Ovary (tissue), 9 donors: ENCODE data around the gene DNAAF2. TPM values are rescaled to one million over a fixed set of nuclear protein-coding genes. Genes with fewer than 3 reads are reported as not detected.

Source experiments
- DNase-seq, 5 donors: peaks; one replicate each; pipeline ENCODE4 v3.0.0-alpha.2; 2019 to 2020
- H3K27ac ChIP-seq, 2 donors: fragments of 200-600 bp; one replicate each; pipeline versions ENCODE4 v1.5.1 to v1.8.0; 2019 to 2022
- H3K27me3 ChIP-seq: fragments of 200-600 bp; one replicate; pipeline ENCODE4 v1.8.0; 2022
- H3K36me3 ChIP-seq: fragments of 200-600 bp; sonication (generic); one replicate; pipeline ENCODE4 v1.5.1; 2019
- H3K4me1 ChIP-seq: one replicate; pipeline ENCODE4 v1.8.1; 2013; ENCODE audit warnings: mild to moderate bottlenecking, moderate library complexity; ENCODE audit not compliant: insufficient read depth
- H3K4me3 ChIP-seq: fragments of 200-600 bp; sonication (generic); one replicate; pipeline ENCODE4 v1.5.1; 2017
- H3K9me3 ChIP-seq, 2 donors: fragments of 200-600 bp in 1 of 2; sonication (generic) in 1 of 2; one replicate each; pipeline versions ENCODE4 v1.5.1 to v1.8.1; 2013 to 2019; ENCODE audit warnings: mild to moderate bottlenecking in 1 of 2, moderate library complexity in 1 of 2
- EP300 ChIP-seq: sonication (generic); formaldehyde crosslinking; IDR thresholded peaks from one replicate; pipeline ENCODE4 v1.6.1; 2017; ENCODE audit warnings: antibody characterized with exemption
- POLR2A ChIP-seq: fragments of 450-650 bp; IDR thresholded peaks from one replicate; pipeline ENCODE4 v1.6.1; 2017; ENCODE audit warnings: antibody characterized with exemption, mild to moderate bottlenecking, moderate library complexity
- WGBS, 3 donors: extraction: QIAGEN DNeasy Blood & Tissue Kit in 1 of 3; methylation state at CpG; one replicate each; pipeline versions ENCODE4 v1.1.5 to v1.1.7; 2013 to 2017; 5-methylcytosine and 5-hydroxymethylcytosine counted together
- intact Hi-C, 4 donors: fragments of 100-400 bp; cut with DNase I; formaldehyde crosslinking; loops; one replicate each; pipeline versions ENCODE4 v1.11.0 to v1.15.1; 2022 to 2023
- polyA plus RNA-seq, 2 donors: library from polyadenylated mRNA; stranded (reverse); fragments of 200-250 nt in 1 of 2; fragments of 350-450 nt in 1 of 2; fragmentation: Illumina TruSeq in 1 of 2; extraction: RNeasy Lipid Tissue Mini Kit (QIAGEN cat#74804) in 1 of 2; gene quantifications; one replicate each; pipeline ENCODE4 v1.2.3, GENCODE V29; 2013 to 2014
- total RNA-seq, 7 donors: library from RNA; depleted of rRNA in 2 of 7; stranded (reverse); fragments of >200 nt in 2 of 7; fragmentation: NEBNext Ultra II Directional in 3 of 7; extraction: Animal tissue kit (Norgen Biotek cat#: 25700) in 3 of 7; gene quantifications; one replicate each; pipeline versions ENCODE4 v1.1.0 to v1.2.4, GENCODE V29; 2016 to 2023
- TF ChIP-seq, protein P1 (sequence below), 3 donors: fragments of 450-650 bp in 2 of 3; fragments of 200-600 bp in 1 of 3; IDR thresholded peaks; one replicate each; pipeline versions ENCODE4 v1.5.1 to v1.8.0; 2016 to 2022; ENCODE audit warnings: antibody characterized with exemption in 3 of 3, mild to moderate bottlenecking in 1 of 3
- donor health status: DM: no; HTN: no; CAD: no; lungs with moderate emphysema.
- donor health status: DM: no; HTN: no; CAD: no.
- donor health status: Bipolar disorder and iron deficiency.
- donor health status: DM: yes; HTN: yes; CAD: no.
- donor health status: DM: no; HTN: no; CAD: no.
- donor health status: DM: yes; HTN: yes; CAD: no.

Gene DNAAF2
- total and polyA plus RNA-seq, 9 donors = 3.3 to 19.3 (median 6.6) TPM

DNA sequence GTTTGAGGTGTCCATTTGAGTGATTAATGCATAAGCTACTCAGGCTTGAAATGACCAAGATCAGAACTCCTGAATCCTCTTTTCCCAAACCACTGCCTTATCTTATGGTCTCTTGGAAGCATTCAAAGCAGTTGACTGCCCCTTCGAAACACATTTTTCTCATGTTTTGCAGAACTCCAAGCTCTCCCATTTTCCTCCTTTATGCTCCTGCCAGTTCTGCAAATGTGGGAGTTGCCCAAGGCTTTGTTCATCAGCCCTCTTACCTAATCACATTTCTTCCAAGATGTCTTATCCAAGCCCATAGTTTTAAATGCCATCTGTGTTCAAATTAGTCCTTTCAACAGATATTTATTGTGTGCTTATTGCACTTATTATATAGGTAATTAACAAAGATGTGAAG lies 1.8 kb upstream of the DNAAF2 start:
- intact Hi-C loops = loop anchor here in 2 of 4 donors (10.0 kb wide), 2 partner anchors 128 to 218 kb away; partner anchors contain the start of genes KLHDC2 (in 1 of the 2) and NEMF (in 1 of the 2)
- WGBS, 3 donors = 22 to 53% (median 45%) methylated on average over 1 of the region's 1 CpG
- TF ChIP-seq POLR2A = no peak
- TF ChIP-seq, protein P1, sequence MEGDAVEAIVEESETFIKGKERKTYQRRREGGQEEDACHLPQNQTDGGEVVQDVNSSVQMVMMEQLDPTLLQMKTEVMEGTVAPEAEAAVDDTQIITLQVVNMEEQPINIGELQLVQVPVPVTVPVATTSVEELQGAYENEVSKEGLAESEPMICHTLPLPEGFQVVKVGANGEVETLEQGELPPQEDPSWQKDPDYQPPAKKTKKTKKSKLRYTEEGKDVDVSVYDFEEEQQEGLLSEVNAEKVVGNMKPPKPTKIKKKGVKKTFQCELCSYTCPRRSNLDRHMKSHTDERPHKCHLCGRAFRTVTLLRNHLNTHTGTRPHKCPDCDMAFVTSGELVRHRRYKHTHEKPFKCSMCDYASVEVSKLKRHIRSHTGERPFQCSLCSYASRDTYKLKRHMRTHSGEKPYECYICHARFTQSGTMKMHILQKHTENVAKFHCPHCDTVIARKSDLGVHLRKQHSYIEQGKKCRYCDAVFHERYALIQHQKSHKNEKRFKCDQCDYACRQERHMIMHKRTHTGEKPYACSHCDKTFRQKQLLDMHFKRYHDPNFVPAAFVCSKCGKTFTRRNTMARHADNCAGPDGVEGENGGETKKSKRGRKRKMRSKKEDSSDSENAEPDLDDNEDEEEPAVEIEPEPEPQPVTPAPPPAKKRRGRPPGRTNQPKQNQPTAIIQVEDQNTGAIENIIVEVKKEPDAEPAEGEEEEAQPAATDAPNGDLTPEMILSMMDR (IDR thresholded peaks at IDR 0.05) = no peak
- TF ChIP-seq EP300 = no peak
- no peaks in the 10 kb centered on the region for H3K36me3 ChIP-seq
- no peak for DNase-seq
- H3K4me1 ChIP-seq = peaks cover 1% of the 10 kb centered on the region
- H3K27ac ChIP-seq = no peak overlapping the region
- no peaks in the 10 kb centered on the region for H3K9me3 ChIP-seq
- H3K4me3 ChIP-seq = no peak overlapping the region
- H3K27me3 ChIP-seq = no peaks in the 10 kb centered on the region

- peak overlapping the region; percentile 83 to 92 for H3K27ac ChIP-seq
- 0 to 1% (median 0%) methylated on average over 34 to 101 of the region's 101 CpGs for WGBS, 3 donors
- intact Hi-C loops = loop anchor here (1.0 to 10.0 kb wide), 5 partner anchors 59 to 221 kb away; partner anchors contain the start of genes KLHDC1 (in 1 of the 4), KLHDC2 (in 1 of the 4) and NEMF (in 1 of the 4)
- H3K27me3 ChIP-seq = no peaks in the 10 kb centered on the region
- H3K4me3 ChIP-seq = peak overlapping the region; percentile 90
- H3K36me3 ChIP-seq = no peaks in the 10 kb centered on the region
- TF ChIP-seq, protein P1 (IDR thresholded peaks at IDR 0.05) = peak; percentile 29 to 84 (median 78)
- TF ChIP-seq EP300 = no peak
- peak; percentile 75 for TF ChIP-seq POLR2A
- H3K4me1 ChIP-seq = peaks cover 1% of the 10 kb centered on the region
- DNase-seq = peak; percentile 91 to 94 (median 92)
- H3K9me3 ChIP-seq = no peaks in the 10 kb centered on the region
Measured at GRCh38 chr14:49633640-49634546, 1.2 kb downstream of the DNAAF2 start.

DNA sequence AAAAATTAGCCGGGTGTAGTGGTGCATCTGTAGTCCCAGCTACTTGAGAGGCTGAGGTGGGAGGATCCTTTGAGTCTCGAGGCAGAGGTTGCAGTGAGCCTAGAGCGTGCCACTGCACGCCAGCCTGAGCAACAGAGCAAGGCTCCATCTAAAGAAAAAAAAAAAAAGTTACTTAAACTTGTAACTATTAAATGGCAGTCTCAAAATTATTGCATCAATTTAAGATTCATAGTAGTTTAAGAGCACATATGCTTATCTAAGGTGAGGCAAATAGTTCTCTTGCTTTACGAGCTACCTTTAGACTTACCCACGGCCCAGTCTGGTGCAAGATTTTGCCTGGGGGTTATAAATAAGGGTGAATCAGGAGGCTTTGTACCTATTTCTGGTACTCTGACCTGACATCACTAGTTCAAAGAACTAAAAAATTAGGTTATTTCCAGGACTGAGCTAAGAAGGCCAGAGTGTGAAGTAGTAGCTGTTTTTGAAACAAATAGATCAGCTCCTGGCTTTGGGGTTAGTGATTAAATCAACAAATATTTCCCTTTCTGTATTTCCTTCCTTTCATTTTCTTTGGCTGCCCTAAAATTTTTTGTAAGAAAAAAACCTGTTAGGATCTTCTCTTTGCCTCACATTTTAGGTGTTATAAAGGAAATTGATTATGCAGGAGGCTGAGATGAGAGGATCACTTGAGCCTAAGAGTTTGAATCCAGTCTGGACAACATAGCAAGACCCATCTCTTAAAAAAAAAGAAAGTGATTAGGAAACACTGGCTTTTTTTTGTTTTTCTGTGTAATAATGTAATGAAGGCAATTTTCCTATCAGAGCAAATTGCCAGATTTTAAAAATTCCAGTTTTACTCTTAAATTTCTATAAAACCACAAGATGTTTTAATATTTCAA lies 10.9 kb downstream of the DNAAF2 start:
- no peak for DNase-seq
- 62 to 76% (median 71%) methylated on average over 6 of the region's 6 CpGs for WGBS, 3 donors
- H3K27ac ChIP-seq = no peak overlapping the region
- H3K9me3 ChIP-seq = no peaks in the 10 kb centered on the region
- intact Hi-C loops = no loop called here
- no peaks in the 10 kb centered on the region for H3K27me3 ChIP-seq
- TF ChIP-seq EP300 (no peak), POLR2A (no peak)
- TF ChIP-seq, protein P1 (IDR thresholded peaks at IDR 0.05) = no peak
- H3K36me3 ChIP-seq = no peaks in the 10 kb centered on the region
- no peak overlapping the region for H3K4me3 ChIP-seq
- peaks cover 10% of the 10 kb centered on the region for H3K4me1 ChIP-seq

DNA sequence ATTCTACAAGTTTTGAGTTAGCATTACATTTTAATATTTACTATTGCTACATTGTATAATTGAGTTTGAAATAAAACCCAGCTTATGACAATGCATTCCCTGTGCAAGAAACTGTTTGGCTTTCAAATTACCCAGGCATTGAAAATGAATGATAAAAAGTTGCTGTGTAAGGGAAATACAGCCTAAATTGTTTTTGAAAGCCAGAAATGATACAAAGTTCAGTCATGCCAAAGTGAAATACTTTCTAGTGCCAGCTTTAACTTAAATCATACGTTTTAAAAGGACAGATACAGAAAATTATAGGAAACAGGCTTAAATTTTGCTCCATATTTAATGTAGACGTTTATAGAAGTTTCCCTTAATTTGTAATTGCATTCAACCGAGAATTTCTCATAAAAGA lies 11.7 kb downstream of the DNAAF2 start:
- no peaks in the 10 kb centered on the region for H3K36me3 ChIP-seq
- intact Hi-C loops = no loop called here
- no peak overlapping the region for H3K27ac ChIP-seq
- H3K4me1 ChIP-seq = peaks cover 11% of the 10 kb centered on the region
- H3K9me3 ChIP-seq = no peaks in the 10 kb centered on the region
- DNase-seq = no peak
- TF ChIP-seq, protein P1 (IDR thresholded peaks at IDR 0.05) = no peak
- TF ChIP-seq POLR2A = no peak
- no peak for TF ChIP-seq EP300
- 16 to 31% (median 19%) methylated on average over 3 of the region's 3 CpGs for WGBS, 3 donors
- no peak overlapping the region for H3K4me3 ChIP-seq
- no peaks in the 10 kb centered on the region for H3K27me3 ChIP-seq
